ENCODE data around the gene MRPL34. TPM values are rescaled to one million over a fixed set of nuclear protein-coding genes. Genes with fewer than 3 reads are reported as not detected.
"Not testable (repeated sequence)": the region's sequence is repeated elsewhere in the genome, so short reads cannot be mapped to it uniquely, and the experiment has no call there.

Gene MRPL34
- total RNA-seq, 1 donor from 2014 or later: 54.2 TPM

DNA sequence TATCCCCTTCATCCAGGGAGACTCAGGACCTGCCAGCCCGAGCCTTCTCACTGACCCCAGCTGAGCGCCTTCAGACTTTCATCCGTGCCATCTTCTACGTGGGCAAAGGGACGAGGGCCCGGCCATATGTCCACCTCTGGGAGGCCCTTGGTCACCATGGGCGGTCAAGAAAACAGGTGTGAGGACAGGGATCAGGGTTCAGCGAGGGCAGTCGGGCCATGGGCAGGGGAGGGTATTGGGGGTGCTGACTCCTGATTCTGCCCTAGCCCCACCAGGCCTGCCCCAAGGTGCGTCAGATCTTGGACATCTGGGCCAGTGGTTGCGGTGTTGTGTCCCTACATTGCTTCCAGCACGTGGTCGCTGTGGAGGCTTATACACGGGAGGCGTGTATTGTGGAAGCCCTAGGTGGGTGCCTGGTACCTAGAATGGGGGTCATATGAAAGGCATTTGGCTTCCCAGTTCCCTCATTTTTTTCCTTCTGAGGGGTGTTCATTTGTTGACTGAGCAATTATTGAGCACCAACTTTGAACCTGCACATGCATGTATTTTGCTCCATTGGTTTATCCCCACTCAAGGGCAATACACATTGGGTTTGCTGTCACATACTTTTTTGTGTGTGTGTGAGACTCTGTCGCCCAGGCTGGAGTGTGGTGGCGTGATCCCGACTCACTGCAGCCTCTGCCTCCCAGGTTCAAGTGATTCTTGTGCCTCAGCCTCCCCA, 20.1 kb upstream of the MRPL34 start:
- no peak for DNase-seq (ENCODE audit: low read depth)

DNA sequence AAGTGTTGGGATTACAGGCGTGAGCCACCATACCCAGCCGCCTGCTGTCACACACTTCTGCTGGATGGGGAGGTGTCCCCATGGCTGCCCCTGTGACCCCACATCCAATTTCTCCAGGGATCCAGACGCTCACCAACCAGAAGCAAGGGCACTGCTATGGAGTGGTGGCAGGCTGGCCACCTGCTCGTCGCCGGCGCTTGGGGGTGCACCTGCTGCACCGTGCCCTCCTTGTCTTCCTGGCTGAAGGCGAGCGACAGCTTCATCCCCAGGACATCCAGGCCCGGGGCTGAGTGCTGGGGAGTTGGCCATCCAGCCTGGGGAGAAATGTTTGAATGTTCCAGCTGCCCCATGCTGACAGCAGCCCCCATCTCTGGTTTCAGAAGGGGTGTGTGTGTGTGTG, 19.4 kb upstream of the MRPL34 start:
- DNase-seq (ENCODE audit: low read depth): no peak

DNA sequence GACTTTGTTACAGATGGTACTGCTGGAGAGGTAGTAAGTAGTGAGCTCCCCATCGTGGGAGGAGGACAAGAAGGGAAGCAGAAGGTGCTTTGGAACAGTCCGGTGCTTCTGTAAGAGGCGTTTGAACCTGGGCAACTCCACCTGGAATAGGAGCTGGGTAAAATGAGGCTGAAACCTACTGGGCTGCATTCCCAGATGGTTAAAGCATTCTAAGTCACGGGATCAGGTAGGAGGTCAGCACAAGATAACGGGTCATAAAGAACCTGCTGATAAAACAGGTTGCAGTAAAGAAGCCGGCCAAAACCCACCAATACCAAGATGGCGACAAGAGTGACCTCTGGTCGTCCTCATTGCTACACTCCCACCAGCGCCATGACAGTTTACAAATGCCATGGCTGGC, 18.9 kb upstream of the MRPL34 start:
- no peak for DNase-seq (ENCODE audit: low read depth)

DNA sequence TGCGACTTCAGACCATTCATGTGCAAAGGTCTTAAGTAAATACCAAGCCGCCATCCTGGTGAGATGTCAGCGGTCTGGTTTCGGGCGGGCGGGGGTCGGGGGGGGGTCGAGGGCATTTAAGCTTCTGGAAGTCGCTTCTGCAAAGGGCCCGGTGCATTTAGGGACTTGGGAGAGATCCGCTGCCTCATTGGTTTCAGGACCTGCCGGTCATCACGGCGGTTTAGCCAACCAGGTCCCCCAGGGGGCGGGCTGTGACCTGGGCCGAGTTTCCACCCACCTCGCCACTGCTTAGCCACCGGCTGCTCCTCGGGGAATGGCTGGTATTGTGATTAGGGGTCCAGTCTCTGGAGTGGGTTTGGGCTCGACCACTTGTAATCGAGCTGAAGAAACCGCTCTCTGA, 16.2 kb upstream of the MRPL34 start:
- DNase-seq (ENCODE audit: low read depth): peak; percentile 81

DNA sequence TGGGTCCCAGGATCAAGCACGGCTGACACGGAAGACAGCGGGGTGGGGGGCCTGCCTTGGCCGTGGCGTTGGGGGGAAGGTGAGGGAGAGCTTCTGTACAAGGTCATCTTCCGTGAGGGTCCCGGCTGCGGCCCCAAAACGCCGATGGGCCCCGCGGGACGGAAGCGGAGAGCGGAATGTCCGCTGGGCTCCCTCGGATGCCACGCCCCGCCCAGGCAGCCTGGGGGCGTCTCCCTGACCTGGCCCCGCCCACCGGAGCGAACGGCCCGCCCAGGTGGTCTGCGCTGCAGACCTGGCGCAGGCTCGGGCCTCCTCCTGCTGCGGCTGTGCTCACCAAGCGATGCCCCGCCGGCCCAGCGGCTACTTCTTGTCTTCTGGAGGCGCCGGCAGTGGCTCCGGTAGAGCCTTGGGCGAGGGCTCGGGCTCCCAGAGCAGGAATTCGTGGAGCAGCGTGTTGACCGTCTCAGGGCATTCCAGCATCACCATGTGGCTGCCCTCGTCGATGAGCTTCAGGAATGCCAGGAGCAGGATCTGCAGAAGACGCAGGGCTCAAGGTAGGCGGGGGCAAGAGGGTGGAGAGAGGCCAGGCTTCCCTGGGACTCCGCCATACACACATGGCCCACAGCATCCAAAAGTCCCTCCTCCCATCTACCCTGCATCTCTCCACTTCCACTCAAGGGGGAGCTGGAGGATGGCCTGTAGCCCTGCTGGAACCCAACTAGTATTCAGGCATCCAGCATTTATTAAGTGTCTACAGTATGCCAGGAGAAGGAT, 13.2 kb upstream of the MRPL34 start:
- DNase-seq (ENCODE audit: low read depth): peak; percentile 76

GRCh38 chr19:17293605-17294004, 12.1 kb upstream of the MRPL34 start:
- no peak for DNase-seq (ENCODE audit: low read depth)

GRCh38 chr19:17294051-17294891, 11.4 kb upstream of the MRPL34 start:
- no peak for DNase-seq (ENCODE audit: low read depth)

DNA sequence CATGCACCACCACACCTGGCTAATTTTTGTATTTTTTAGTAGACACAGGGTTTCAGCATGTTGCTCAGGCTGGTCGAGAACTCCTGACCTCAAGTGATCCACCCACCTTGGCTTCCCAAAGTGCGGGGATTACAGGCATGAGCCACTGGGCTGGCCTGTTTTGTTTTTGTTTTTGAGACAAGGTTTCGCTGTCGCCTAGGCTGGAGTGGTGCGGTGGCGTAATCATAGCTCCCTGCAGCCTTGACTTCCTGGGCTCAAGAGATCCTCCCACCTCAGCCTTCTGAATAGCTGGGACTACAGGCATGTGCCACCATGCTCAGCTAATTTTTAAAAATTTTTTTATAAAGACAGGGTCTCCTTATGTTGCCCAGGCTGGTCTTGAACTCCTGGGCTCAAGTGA, 10.1 kb upstream of the MRPL34 start:
- not testable (repeated sequence) for DNase-seq (ENCODE audit: low read depth)

- peak; percentile 65 for DNase-seq (ENCODE audit: low read depth)
These were observed 9.4 kb upstream of the MRPL34 start for GRCh38 chr19:17296273-17296672.

GRCh38 chr19:17296976-17297375, 8.7 kb upstream of the MRPL34 start:
- no peak for DNase-seq (ENCODE audit: low read depth)

DNA sequence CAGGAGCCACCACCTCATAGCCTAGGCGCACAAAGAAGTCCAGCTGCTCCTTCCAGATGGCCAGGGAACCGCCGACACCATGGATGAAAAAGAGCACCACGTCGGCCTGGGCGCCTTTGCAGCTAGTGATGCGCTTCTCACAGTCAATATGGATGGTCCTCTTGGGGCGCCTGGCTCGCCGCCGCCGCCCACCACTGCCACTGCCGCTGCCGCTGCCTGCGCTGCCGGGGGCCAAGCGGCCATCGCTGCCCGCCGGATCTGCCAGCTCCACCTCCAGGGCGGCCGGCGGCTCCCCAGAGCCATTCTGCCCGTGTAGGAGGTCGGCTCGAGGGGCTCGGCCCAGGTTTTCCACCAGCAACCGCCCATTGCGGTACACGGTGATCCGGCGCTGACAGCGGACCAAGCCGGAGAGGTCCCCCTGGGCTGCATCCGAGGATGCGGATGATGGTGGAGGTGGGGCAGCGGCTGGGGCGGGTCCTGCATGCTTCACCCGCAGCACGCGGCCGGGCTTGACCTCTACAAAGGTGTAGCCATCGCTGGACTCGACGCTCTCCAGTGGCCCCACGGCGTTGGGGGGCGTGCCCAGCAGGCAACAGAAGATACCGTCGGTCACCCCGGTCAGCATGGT, 4.6 kb upstream of the MRPL34 start:
- no peak for DNase-seq (ENCODE audit: low read depth)

DNA sequence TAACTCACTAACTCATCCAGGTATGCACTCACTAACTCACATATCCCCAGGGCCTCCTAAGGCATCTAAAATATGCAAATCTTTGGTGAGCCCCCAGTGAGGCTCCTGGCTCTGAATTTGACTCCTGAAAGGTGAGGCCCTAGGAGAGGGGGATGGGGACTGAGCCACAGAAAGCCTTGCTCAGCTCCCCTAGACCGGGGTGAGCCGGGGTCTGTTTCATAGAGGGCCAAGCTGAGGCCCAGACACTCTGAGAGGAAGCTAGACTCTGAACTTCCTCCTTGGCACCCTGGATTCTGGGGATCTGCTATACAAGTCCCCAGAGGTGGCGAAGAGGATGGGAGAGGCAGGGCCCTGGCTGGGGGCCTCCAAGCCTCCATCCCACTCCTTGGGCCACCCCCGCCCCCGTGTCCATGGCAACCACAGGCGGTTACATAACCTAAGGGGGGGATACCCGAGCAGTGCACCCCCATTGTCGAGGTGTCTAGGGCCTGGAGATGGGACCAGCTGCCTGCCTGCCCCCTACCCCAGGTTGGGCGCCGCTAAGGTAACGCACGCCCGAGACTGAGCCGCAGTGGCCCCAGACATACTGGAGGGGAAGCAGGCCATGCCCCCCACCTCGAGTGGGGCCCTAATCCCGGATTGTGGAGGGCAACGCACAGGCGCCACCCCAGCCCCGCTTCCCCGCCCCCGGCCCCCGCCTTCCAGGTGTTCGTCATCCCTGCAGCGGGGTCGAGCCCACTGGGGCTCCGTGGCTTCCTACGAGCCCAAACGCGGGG, 3.1 kb upstream of the MRPL34 start:
- DNase-seq (ENCODE audit: low read depth): no peak

DNA sequence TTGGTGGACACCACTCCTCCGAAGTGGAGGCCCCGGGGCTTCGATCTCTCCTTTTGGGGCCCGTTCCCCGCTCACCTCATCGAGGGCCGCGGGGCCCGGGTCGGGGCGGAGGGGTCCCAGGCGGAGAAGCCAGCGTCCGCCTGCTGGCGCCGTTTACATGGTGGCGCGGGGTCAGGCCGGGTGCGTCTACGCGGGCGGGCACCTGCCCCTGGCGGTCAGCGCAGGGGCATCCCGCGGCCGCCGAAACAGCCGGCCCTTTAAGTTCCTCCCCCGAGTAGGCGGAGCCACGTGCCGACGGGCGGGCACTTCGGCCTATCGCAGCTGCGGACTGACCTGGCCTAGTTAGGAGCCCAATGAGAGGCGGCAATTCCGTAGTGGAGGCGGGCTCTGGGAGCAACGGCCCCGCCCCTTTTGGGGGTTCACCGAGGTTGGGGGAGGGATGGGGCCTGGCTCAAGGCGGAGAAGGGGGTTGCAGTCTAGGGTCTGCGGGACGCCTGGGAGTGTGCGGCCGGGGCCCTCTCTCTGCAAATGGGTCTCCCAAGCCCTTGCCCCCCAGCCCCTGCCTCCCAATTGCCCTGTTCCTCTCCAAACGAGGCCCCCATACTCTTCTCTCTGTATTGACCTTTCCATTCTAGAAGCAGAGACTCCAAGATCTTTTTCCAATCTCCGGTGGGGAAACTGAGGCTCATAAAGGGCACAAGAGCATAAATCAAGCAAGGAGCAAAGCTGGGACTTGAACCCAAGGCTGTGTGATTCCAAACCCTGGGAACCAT, 2.3 kb upstream of the MRPL34 start, which contains the start of gene ABHD8:
ABHD8 (minus strand) TSS at position 259 of the 773 bp plus-strand sequence. CDS start 1,809 bp downstream, outside the sequence.
- peak; percentile 87 for DNase-seq (ENCODE audit: low read depth)

DNA sequence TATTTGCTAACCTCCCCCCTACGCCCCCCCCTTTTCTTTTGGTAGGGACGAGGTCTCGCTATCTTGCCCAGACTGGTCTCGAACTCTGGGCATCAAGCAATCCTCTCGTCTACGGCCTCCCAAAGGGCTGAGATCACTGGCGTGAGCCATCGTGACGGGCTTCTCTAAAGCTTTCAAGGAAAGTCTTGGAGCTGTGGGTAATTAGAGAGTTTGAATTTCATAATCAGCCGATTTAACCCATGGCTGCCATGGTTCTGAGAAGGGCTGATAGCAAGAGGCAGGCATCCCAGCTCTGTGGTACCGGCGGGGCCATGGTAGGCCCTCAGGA, 1.8 kb upstream of the MRPL34 start:
- DNase-seq (ENCODE audit: low read depth): no peak

DNA sequence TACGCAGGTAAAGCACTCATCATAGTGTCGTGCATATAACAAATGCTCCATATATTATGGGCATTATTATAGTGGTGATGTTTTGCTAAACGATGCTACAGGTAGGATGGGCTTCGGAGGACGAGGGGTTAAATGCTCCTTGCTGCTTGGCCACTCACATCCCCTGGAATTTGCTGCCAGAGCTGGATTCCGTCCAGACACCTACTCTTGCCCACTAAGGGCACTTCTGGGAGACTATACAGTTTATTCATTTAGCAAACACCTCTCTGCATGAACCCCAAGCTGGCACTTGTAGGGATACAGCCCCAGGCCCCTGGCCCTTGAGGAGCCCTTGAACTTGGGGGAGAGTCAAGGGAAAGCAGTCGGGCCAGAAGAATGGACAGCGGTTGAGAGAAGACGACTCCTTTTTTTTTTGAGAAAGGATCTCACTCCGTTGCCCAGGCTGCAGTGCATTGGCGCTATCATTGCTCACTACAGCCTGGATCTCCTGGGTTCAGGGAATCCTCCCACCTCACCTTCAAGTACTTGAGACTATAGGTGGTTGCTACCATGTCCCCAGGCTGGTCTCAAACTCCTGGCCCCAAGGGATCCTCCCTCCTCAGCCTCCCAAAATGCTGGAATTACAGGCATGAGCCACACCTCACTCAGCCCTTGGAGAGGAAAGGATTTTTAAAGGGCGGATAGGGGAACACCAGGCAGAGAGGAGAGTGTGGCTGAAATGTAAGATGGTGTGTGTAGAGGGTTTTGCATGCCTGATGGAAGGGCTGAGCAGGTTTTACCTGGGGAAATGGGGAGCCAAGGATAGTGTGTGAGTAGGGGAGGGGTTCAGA, 1.1 kb upstream of the MRPL34 start:
- no peak for DNase-seq (ENCODE audit: low read depth)

DNA sequence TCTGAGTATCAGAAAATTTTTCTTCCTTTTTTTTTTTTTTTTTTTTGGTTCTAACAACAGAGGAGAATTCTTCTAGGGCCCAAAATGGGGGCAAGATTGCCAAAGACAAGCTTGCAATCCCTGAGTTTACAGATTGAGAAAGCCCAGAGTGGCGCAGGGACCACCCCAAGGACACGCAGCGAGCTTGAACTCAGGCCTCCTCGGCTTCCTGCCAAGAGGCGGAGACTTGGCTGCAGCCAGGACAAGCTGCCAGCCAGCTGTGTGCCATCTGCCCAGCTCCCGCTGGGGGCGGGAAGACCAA, 506 bp upstream of the MRPL34 start:
- no peak for DNase-seq (ENCODE audit: low read depth)

GRCh38 chr19:17306285-17306714, 628 bp downstream of the MRPL34 start:
- no peak for DNase-seq (ENCODE audit: low read depth)

DNA sequence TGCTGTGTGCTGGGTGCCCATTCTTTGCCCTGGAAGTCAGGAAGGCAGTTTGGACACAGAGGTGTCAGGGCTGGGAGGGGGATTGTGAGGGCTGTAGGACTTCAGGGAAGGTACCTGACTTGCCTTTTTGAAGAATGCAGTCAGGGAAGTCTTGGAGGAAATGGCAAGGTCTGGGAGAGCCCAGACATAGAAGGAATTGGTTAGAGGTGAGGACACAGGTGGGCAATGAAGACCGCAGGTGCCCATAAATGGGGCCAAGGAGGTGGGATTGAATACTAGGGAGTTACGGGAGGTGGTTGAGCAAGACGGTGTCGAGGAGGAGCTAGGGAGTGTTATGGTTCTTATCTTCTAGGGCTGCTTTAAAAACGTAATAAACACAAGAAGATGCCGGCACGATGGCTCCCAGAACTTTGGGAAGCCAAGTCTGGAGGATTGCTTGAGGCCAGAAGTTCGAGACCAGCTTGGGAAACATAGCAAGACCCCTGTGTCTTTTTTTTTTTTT, 2.3 kb downstream of the MRPL34 start:
- DNase-seq (ENCODE audit: low read depth): no peak

GRCh38 chr19:17309198-17309964, 3.7 kb downstream of the MRPL34 start, which contains the start of gene DDA1:
TSS of gene DDA1 (plus strand) at chr19:17309563. CDS start at chr19:17309655, 92 bp downstream.
- DNase-seq (ENCODE audit: low read depth): peak; percentile 99

Measured in renal cortical epithelial cell (primary cell).